Activated naive CD4-positive, alpha-beta T cell treated with anti-CD3 and anti-CD28 coated beads, Interleukin-2, amount 50 U/mL, for 16 hours (primary cell): ENCODE data around the gene FGD5.

Experiments used
- DNase-seq: peaks from one replicate; pipeline ENCODE4 v3.0.0-alpha.2; 2020

Gene FGD5

GRCh38 chr3:14818804-14819500 is at the start of gene FGD5:
FGD5 (plus strand) TSS chr3:14818962; CDS start chr3:14819072, 110 bp downstream.
- no peak for DNase-seq

DNA sequence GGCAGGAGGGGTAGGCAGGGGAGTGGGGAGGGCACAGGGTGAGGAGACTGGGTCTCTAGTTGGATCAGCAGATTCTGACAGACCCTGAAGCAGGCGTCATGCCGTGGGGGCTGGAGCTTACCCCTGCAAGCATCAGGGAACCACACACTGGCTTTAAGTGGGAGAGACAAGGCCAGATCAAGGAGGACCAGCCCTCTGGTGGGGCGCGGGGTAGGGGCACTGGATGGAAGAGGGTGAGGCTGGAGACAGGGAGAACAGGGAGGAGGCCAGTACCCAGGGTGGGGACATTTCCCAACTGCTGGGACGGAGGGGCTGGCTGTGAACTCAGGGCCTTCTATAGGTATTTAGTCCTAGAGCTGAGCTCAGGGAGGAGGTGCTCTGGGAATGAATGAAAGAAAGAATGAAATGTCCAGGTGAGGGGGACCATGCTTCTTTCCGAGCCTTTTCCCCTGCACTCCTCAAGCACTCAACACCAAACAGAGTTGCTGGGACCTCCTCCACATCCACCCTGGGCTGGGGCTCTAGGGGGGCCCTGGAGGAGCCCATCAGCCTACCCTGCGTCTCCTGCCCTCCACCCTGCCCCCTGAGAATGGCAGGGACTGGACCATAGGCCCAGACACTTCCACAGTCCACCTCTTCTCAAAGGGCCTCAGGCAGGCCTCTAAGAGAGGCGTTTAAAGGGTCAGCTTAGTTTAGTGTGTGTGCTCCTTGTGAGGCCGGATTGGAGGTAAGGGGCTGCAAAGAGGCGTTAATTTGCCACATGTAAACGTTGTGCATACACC is 49.0 kb upstream of the FGD5 start:
- no peak for DNase-seq

DNA sequence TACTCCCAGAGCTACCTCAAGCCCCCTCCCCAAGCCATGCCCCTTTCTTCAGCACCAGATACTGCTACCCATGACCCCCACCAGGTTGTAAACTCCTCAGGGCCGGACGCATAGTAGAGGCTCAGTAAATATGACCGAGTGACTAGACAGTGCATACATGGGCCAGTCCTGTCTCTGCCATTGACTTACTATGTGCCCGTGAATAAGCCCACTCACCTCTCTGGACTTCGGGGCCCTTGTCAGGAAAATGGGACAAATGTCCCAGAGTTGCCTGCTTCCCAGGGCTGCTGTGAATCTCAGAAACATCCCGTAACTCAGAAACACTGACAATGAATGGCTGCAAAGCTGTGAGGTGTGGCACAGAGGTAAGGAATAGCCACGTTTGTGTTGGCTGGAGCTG is 48.2 kb upstream of the FGD5 start:
- DNase-seq, result no peak

- DNase-seq, result no peak
Observed at GRCh38 chr3:14771593-14772497, 46.9 kb upstream of the FGD5 start.

- DNase-seq, result no peak
Observed at GRCh38 chr3:14772533-14773138, 46.1 kb upstream of the FGD5 start.

GRCh38 chr3:14773281-14773680 is 45.5 kb upstream of the FGD5 start:
- DNase-seq, result no peak

GRCh38 chr3:14773691-14774128 is 45.1 kb upstream of the FGD5 start:
- DNase-seq, result no peak

- no peak for DNase-seq
Observed at GRCh38 chr3:14774431-14774830, 44.3 kb upstream of the FGD5 start.

DNA sequence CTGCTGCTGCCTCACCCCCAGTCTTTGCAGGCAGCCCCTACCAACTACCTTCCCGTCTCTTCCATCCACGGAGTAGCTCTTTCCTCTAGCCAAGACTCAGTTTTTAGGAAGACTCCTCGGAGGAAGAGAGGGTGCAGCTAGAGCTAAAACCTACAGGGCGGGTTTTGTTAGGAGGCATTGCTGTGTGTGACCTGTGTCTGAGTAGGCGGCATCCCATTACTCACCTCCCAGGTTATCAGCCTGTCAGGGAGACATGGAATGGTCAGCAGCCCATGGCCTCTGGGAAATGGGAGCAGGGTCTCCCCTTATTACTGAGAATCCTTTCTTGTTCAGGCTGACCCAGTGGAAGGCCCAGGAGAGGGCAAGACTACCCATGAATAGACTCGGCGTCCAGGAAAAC is 43.8 kb upstream of the FGD5 start:
- no peak for DNase-seq

DNA sequence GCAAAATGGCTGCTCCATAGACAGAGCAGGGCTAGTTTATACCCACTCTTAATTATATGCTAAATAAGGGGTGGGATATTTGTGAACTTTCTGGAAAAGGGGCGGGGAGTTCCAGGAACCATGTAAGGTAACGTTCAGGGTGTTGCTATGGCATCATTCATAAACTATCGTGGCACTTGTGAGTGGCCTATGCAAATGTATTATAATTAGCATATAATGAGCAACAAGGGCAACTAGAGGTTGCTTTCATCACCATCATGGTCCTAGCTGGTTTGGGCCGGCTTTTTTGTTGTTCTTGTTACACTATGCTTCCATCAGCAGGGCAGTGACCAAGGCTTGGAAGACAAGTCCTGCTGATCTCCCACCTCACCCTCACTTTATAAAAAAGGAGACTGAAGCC is 43.2 kb upstream of the FGD5 start:
- no peak for DNase-seq

DNA sequence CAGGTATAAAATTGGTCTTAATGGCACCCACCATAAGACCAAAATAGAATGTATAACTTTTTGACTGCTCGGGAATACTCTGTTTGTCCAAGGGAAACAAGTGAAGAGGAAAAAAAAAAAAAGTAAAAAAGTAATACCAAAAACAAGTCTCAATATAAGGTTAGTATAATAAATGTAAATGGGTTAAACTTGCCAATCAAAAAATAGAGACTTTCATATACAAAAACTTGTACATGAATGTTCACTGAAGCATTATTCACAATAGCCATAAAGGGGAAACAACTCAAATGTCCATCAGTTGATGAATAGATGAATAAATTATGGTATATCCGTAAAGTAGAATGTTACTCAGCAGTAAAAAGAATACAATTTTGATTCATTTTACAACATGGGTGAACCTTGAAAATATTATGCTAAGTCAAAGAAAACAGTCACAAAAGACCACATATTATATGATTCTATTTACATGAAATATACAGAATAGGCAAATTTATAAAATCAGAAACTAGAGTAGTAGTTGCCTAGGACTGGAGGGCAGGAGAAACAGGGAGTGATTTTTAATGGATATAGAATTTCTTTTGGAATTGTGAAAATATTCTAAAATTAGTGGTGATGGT is 39.6 kb upstream of the FGD5 start:
- DNase-seq, result no peak

DNA sequence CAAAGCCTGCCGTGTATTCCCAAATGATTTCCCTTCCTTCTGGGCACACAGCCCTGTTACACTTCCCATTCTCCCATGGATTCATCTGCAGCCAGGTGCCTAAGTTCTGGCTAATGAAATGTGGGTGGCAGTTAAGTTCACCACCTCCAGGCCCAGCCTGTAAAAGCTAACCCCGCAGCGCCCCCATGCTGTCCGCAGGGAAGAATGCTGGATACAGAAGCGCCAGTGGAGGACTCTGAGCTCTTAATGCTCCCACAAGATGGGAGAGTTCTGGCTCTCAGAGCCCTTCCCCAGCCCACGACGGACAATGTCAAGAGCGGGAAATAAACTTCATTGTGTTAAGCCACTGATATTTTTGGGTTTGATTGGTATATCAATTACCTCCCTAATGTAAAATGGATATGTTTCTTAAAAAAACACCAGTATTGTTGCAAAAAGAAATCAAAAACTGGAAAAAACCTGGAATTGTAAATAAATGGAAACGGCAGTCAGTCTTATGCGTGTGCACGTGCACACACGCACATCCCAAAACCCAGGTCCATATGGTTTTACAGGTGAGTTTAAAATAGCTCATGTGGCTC is 37.7 kb upstream of the FGD5 start:
- DNase-seq, result no peak

GRCh38 chr3:14783480-14784086 is 35.2 kb upstream of the FGD5 start:
- DNase-seq, result no peak

DNA sequence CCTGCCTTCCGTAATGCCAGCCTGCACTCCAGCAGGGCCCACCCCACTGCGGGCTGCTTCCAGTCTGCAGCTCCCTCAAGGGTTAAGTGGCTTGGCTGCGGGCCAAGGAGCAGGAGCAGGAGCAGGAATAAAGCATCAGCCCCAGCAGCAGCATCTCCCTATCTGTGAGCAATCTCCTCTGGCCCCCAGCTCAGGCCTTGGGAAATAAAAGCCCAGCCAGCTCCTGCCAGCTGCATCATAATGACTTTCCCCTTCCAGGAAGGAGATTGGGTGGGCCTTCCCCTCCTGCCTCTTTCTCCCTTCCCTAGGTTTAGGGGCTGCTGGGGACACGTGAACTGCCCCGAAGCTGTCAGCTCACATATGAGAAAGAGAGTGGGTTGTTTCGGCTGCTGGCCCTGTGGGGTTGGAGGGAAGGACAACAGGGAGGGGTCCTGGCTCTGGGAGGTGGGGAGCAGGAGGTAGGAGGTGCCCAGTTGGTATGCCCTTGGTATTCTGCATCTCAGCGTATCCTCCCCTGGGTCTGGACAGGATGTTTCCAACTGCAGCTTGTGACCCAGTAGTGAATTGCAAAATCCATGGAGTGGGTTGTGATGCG is 34.6 kb upstream of the FGD5 start:
- no peak for DNase-seq

DNA sequence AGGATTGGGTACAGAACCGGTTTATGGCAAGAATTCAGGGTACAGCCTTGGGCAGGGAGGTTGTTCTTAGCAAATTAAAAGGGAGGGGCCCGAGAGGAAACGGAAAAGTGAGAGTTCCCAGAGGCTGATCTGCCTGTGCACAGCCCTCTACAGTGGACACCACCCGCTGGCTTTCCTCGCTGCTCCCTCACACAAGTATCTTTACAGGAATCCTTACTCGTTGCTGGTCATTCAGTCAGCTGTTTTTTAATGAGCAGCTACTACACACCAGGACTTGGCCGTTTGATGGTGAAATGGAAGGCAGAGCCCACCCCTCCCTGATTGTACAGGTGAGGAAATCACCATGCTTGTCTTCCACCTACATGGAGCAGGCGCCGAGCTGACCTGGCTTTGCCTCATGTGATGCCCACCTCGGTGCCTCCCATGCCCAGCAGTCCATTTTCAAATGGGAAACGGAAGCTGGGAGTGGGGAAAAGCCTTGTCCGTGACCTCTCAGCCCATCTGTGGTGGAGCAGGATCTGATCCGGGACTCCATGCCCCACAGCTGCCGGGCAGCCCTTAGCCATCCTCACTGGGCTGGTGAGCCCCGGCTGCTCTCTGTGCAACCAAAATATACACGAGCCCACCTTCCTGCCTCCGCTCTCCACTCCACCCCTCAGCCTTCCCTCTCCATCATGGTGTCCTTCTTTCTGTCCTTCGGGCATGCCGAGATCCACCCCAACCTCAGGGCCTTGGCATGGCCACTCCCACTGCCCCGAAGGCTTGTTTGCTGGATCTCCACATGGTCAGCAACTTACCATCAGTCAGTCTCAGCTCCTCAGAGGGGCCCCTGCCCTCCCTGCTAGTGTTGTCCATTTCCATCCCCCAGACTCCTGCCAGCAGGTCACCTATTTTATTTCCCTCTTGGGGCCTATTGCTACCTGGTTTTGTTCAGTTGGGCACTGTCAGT is 33.3 kb upstream of the FGD5 start:
- DNase-seq, result no peak

GRCh38 chr3:14786369-14786768 is 32.4 kb upstream of the FGD5 start:
- DNase-seq, result no peak

GRCh38 chr3:14787630-14788029 is 31.1 kb upstream of the FGD5 start:
- DNase-seq, result no peak

GRCh38 chr3:14788644-14789043 is 30.1 kb upstream of the FGD5 start:
- DNase-seq, result no peak

- no peak for DNase-seq
Observed at GRCh38 chr3:14789221-14789620, 29.5 kb upstream of the FGD5 start.
